ENCODE results near the gene TCF7L1. TPM values are rescaled to one million over a fixed set of nuclear protein-coding genes. Genes with fewer than 3 reads are reported as not detected.
"Not testable (repeated sequence)": the region's sequence is repeated elsewhere in the genome, so short reads cannot be mapped to it uniquely, and the experiment has no call there.

TCF7L1 gene
- total RNA-seq, 1 experiment from 2014 or later = 30.4 TPM

- H3K27me3 ChIP-seq (ENCODE audit: control insufficient read depth, insufficient read depth, low read length) = no peaks in the 10 kb centered on the region
- BruUV-seq (replicated peaks) = no TSS peak
- in situ Hi-C loops (cut with HindIII; ENCODE audit: low pct_unique_long_range_greater_than_20kb, low sequenced_read_pairs) = no loop called here
Observed at GRCh38 chr2:85210511-85210910, 77.3 kb downstream of the TCF7L1 start.

GRCh38 chr2:85211606-85212005 is 78.4 kb downstream of the TCF7L1 start:
- H3K4me1 ChIP-seq (ENCODE audit: control insufficient read depth, insufficient read depth, low read length); H3K27ac ChIP-seq (ENCODE audit: low read length); in situ Hi-C loops (cut with HindIII; ENCODE audit: low pct_unique_long_range_greater_than_20kb, low sequenced_read_pairs); CTCF ChIA-PET; H3K36me3 ChIP-seq (ENCODE audit: control insufficient read depth, insufficient read depth, low read length); H3K4me3 ChIP-seq (ENCODE audit: low read depth in 2 of 2, low read length in 2 of 2); H3K9me3 ChIP-seq (ENCODE audit: control insufficient read depth, insufficient read depth, low read depth, low read length); H3K27me3 ChIP-seq (ENCODE audit: control insufficient read depth, insufficient read depth, low read length); DNase-seq (ENCODE audit: low read depth, low spot score); BruUV-seq (replicated peaks); intact Hi-C loops (cut with micrococcal nuclease; ENCODE audit: unreplicated experiment); ATAC-seq: not testable (repeated sequence)
- POLR2A ChIA-PET = interaction anchor here (0.6 to 0.7 kb wide), 2 partner anchors 14 to 17 kb away, joined by 3 to 11 read pairs; no protein-coding TSS in a partner anchor

More at GRCh38 chr2:85210511-85210910, 77.3 kb downstream of the TCF7L1 start:
- Histone ChIP-seq H3K27ac (ENCODE audit: low read length) (no peak overlapping the region), H3K4me3 (ENCODE audit: low read depth in 2 of 2, low read length in 2 of 2) (no peak overlapping the region), H3K9me3 (ENCODE audit: control insufficient read depth, insufficient read depth, low read depth, low read length) (no peaks in the 10 kb centered on the region), H3K4me1 (ENCODE audit: control insufficient read depth, insufficient read depth, low read length) (peaks cover 5% of the 10 kb centered on the region; the same call in 1 of the 2 replicates), H3K36me3 (ENCODE audit: control insufficient read depth, insufficient read depth, low read length) (no peaks in the 10 kb centered on the region)
- no peak for DNase-seq (ENCODE audit: low read depth, low spot score)
- ChIA-PET CTCF (no interaction called here), POLR2A (no interaction called here)
- intact Hi-C loops (cut with micrococcal nuclease; ENCODE audit: unreplicated experiment) = no loop called here
- TF ChIP-seq, protein P1, sequence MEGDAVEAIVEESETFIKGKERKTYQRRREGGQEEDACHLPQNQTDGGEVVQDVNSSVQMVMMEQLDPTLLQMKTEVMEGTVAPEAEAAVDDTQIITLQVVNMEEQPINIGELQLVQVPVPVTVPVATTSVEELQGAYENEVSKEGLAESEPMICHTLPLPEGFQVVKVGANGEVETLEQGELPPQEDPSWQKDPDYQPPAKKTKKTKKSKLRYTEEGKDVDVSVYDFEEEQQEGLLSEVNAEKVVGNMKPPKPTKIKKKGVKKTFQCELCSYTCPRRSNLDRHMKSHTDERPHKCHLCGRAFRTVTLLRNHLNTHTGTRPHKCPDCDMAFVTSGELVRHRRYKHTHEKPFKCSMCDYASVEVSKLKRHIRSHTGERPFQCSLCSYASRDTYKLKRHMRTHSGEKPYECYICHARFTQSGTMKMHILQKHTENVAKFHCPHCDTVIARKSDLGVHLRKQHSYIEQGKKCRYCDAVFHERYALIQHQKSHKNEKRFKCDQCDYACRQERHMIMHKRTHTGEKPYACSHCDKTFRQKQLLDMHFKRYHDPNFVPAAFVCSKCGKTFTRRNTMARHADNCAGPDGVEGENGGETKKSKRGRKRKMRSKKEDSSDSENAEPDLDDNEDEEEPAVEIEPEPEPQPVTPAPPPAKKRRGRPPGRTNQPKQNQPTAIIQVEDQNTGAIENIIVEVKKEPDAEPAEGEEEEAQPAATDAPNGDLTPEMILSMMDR (IDR thresholded peaks at IDR 0.05) = no peak
- TF ChIP-seq POLR2AphosphoS5 (IDR thresholded peaks at IDR 0.05; ENCODE audit: low read depth, low read length) = no peak
- TF ChIP-seq, protein P2, sequence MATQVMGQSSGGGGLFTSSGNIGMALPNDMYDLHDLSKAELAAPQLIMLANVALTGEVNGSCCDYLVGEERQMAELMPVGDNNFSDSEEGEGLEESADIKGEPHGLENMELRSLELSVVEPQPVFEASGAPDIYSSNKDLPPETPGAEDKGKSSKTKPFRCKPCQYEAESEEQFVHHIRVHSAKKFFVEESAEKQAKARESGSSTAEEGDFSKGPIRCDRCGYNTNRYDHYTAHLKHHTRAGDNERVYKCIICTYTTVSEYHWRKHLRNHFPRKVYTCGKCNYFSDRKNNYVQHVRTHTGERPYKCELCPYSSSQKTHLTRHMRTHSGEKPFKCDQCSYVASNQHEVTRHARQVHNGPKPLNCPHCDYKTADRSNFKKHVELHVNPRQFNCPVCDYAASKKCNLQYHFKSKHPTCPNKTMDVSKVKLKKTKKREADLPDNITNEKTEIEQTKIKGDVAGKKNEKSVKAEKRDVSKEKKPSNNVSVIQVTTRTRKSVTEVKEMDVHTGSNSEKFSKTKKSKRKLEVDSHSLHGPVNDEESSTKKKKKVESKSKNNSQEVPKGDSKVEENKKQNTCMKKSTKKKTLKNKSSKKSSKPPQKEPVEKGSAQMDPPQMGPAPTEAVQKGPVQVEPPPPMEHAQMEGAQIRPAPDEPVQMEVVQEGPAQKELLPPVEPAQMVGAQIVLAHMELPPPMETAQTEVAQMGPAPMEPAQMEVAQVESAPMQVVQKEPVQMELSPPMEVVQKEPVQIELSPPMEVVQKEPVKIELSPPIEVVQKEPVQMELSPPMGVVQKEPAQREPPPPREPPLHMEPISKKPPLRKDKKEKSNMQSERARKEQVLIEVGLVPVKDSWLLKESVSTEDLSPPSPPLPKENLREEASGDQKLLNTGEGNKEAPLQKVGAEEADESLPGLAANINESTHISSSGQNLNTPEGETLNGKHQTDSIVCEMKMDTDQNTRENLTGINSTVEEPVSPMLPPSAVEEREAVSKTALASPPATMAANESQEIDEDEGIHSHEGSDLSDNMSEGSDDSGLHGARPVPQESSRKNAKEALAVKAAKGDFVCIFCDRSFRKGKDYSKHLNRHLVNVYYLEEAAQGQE (IDR thresholded peaks at IDR 0.05; ENCODE audit: insufficient read depth in 1 of 2, low read depth in 2 of 2, low read length in 1 of 2) = no peak
- no peak for TF ChIP-seq SIN3A (IDR thresholded peaks at IDR 0.05; ENCODE audit: borderline replicate concordance, insufficient read depth, low read depth, low read length)
- TF ChIP-seq TCF7L2 (IDR thresholded peaks at IDR 0.05; ENCODE audit: low read depth, low read length) = no peak
- no peak for ATAC-seq

GRCh38 chr2:85212841-85213240 is 79.6 kb downstream of the TCF7L1 start:
- H3K27ac ChIP-seq (ENCODE audit: low read length) = no peak overlapping the region
- POLR2A ChIA-PET = no interaction called here
- in situ Hi-C loops (cut with HindIII; ENCODE audit: low pct_unique_long_range_greater_than_20kb, low sequenced_read_pairs) (no loop called here), intact Hi-C loops (cut with micrococcal nuclease; ENCODE audit: unreplicated experiment) (no loop called here)
- CTCF ChIA-PET = no interaction called here
- ATAC-seq (no peak), DNase-seq (ENCODE audit: low read depth, low spot score) (no peak)
- TF ChIP-seq TCF7L2 (IDR thresholded peaks at IDR 0.05; ENCODE audit: low read depth, low read length) (no peak), POLR2AphosphoS5 (IDR thresholded peaks at IDR 0.05; ENCODE audit: low read depth, low read length) (no peak), SIN3A (IDR thresholded peaks at IDR 0.05; ENCODE audit: borderline replicate concordance, insufficient read depth, low read depth, low read length) (no peak)
- TF ChIP-seq, protein P1 (IDR thresholded peaks at IDR 0.05) = no peak
- TF ChIP-seq, protein P2 (IDR thresholded peaks at IDR 0.05; ENCODE audit: insufficient read depth in 1 of 2, low read depth in 2 of 2, low read length in 1 of 2) = no peak
- no peaks in the 10 kb centered on the region for H3K27me3 ChIP-seq (ENCODE audit: control insufficient read depth, insufficient read depth, low read length)
- H3K4me1 ChIP-seq (ENCODE audit: control insufficient read depth, insufficient read depth, low read length) = peaks cover 5% of the 10 kb centered on the region; the same call in 1 of the 2 replicates
- no peaks in the 10 kb centered on the region for H3K9me3 ChIP-seq (ENCODE audit: control insufficient read depth, insufficient read depth, low read depth, low read length)
- H3K4me3 ChIP-seq (ENCODE audit: low read depth in 2 of 2, low read length in 2 of 2) = no peak overlapping the region
- no TSS peak for BruUV-seq (replicated peaks)
- no peaks in the 10 kb centered on the region for H3K36me3 ChIP-seq (ENCODE audit: control insufficient read depth, insufficient read depth, low read length)

Data from Panc1 (cell line).